ENCODE data around the gene PIGN.

PIGN gene

GRCh38 chr18:62072370-62072769 is 114.5 kb downstream of the PIGN start:
- Histone ChIP-seq H3K27me3 (no peaks in the 10 kb centered on the region), H3K9me3 (no peaks in the 10 kb centered on the region), H3K27ac (no peak overlapping the region), H3K36me3 (no peaks in the 10 kb centered on the region), H3K4me3 (ENCODE audit: low read depth in 1 of 2, low read length in 1 of 2) (no peak overlapping the region), H3K4me1 (ENCODE audit: control insufficient read depth in 1 of 2, insufficient read depth in 1 of 2, low read depth in 1 of 2, low read length in 1 of 2) (no peaks in the 10 kb centered on the region)
- no peak for TF ChIP-seq CTCF (IDR thresholded peaks at IDR 0.05)

GRCh38 chr18:62071071-62071470 is 115.8 kb downstream of the PIGN start:
- no peak overlapping the region for H3K27ac ChIP-seq
- H3K4me3 ChIP-seq (ENCODE audit: low read depth in 1 of 2, low read length in 1 of 2) = no peak overlapping the region
- no peaks in the 10 kb centered on the region for H3K4me1 ChIP-seq (ENCODE audit: control insufficient read depth in 1 of 2, insufficient read depth in 1 of 2, low read depth in 1 of 2, low read length in 1 of 2)
- H3K9me3 ChIP-seq = no peaks in the 10 kb centered on the region
- H3K27me3 ChIP-seq = no peaks in the 10 kb centered on the region
- no peaks in the 10 kb centered on the region for H3K36me3 ChIP-seq
- no peak for TF ChIP-seq CTCF (IDR thresholded peaks at IDR 0.05)

- H3K9me3 ChIP-seq = no peaks in the 10 kb centered on the region
- no peaks in the 10 kb centered on the region for H3K36me3 ChIP-seq
- H3K4me1 ChIP-seq (ENCODE audit: control insufficient read depth in 1 of 2, insufficient read depth in 1 of 2, low read depth in 1 of 2, low read length in 1 of 2) = no peaks in the 10 kb centered on the region
- H3K27ac ChIP-seq = no peak overlapping the region
- no peaks in the 10 kb centered on the region for H3K27me3 ChIP-seq
- H3K4me3 ChIP-seq (ENCODE audit: low read depth in 1 of 2, low read length in 1 of 2) = no peak overlapping the region
- TF ChIP-seq CTCF (IDR thresholded peaks at IDR 0.05) = no peak
Measured at GRCh38 chr18:62070302-62070701, 116.6 kb downstream of the PIGN start.

GRCh38 chr18:62069556-62069955 is 117.3 kb downstream of the PIGN start:
- no peaks in the 10 kb centered on the region for H3K9me3 ChIP-seq
- no peaks in the 10 kb centered on the region for H3K4me1 ChIP-seq (ENCODE audit: control insufficient read depth in 1 of 2, insufficient read depth in 1 of 2, low read depth in 1 of 2, low read length in 1 of 2)
- TF ChIP-seq CTCF (IDR thresholded peaks at IDR 0.05) = no peak

GRCh38 chr18:62066102-62066818 is 120.6 kb downstream of the PIGN start:
- no peak for TF ChIP-seq CTCF (IDR thresholded peaks at IDR 0.05)
- Histone ChIP-seq H3K36me3 (no peaks in the 10 kb centered on the region), H3K4me1 (ENCODE audit: control insufficient read depth in 1 of 2, insufficient read depth in 1 of 2, low read depth in 1 of 2, low read length in 1 of 2) (no peaks in the 10 kb centered on the region), H3K4me3 (ENCODE audit: low read depth in 1 of 2, low read length in 1 of 2) (no peak overlapping the region), H3K9me3 (no peaks in the 10 kb centered on the region), H3K27ac (no peak overlapping the region), H3K27me3 (no peaks in the 10 kb centered on the region)

More at GRCh38 chr18:62069556-62069955, 117.3 kb downstream of the PIGN start:
- H3K27me3 ChIP-seq = no peaks in the 10 kb centered on the region
- H3K4me3 ChIP-seq (ENCODE audit: low read depth in 1 of 2, low read length in 1 of 2) = no peak overlapping the region
- no peaks in the 10 kb centered on the region for H3K36me3 ChIP-seq
- no peak overlapping the region for H3K27ac ChIP-seq

Measured in neutrophil (primary cell).